Glutamatergic neuron (in vitro differentiated cells): ENCODE results near the gene SIM2. TPM values are rescaled to one million over a fixed set of nuclear protein-coding genes. Genes with fewer than 3 reads are reported as not detected.
A peak's percentile ranks its signal among the peaks of the same experiment; 100 is the strongest.

Experiments used
- DNase-seq: peaks from one replicate; pipeline ENCODE4 v3.0.0; 2022
- H3K27ac Mint-ChIP-seq: one replicate; pipeline ENCODE4 v1.8.0; 2020; ENCODE audit warnings: mild to moderate bottlenecking, mixed read lengths, inconsistent platforms; ENCODE audit not compliant: unreplicated experiment
- H3K27me3 Mint-ChIP-seq: one replicate; pipeline ENCODE4 v1.8.0; 2020; ENCODE audit warnings: mild to moderate bottlenecking, moderate library complexity, mixed read lengths, inconsistent platforms; ENCODE audit not compliant: unreplicated experiment
- H3K36me3 Mint-ChIP-seq: one replicate; pipeline ENCODE4 v1.8.0; 2020; ENCODE audit warnings: mild to moderate bottlenecking, mixed read lengths, inconsistent platforms; ENCODE audit not compliant: unreplicated experiment
- H3K4me1 Mint-ChIP-seq: one replicate; pipeline ENCODE4 v1.8.0; 2020; ENCODE audit warnings: mild to moderate bottlenecking, low read depth, mixed read lengths, inconsistent platforms; ENCODE audit not compliant: unreplicated experiment
- H3K4me3 Mint-ChIP-seq: one replicate; pipeline ENCODE4 v1.8.0; 2020; ENCODE audit warnings: mild to moderate bottlenecking, mixed read lengths, inconsistent platforms; ENCODE audit not compliant: unreplicated experiment
- H3K9me3 Mint-ChIP-seq: one replicate; pipeline ENCODE4 v1.8.0; 2020; ENCODE audit warnings: mild to moderate bottlenecking, moderate library complexity, mixed read lengths, inconsistent platforms; ENCODE audit not compliant: unreplicated experiment
- CTCF ChIP-seq: fragments of 200-600 bp; sonication (generic); IDR thresholded peaks from one replicate; pipeline ENCODE4 v1.5.0; 2021; ENCODE audit not compliant: partially characterized antibody, unreplicated experiment
- total RNA-seq: library from RNA; stranded (reverse); fragmentation: NEBNext Ultra II Directional; extraction: Animal tissue kit (Norgen Biotek cat#: 25700); gene quantifications from one replicate; pipeline ENCODE4 v1.2.1, GENCODE V29; 2021; ENCODE audit not compliant: unreplicated experiment

SIM2 gene
- total RNA-seq, 1 donor from 2014 or later: 4.8 TPM

DNA sequence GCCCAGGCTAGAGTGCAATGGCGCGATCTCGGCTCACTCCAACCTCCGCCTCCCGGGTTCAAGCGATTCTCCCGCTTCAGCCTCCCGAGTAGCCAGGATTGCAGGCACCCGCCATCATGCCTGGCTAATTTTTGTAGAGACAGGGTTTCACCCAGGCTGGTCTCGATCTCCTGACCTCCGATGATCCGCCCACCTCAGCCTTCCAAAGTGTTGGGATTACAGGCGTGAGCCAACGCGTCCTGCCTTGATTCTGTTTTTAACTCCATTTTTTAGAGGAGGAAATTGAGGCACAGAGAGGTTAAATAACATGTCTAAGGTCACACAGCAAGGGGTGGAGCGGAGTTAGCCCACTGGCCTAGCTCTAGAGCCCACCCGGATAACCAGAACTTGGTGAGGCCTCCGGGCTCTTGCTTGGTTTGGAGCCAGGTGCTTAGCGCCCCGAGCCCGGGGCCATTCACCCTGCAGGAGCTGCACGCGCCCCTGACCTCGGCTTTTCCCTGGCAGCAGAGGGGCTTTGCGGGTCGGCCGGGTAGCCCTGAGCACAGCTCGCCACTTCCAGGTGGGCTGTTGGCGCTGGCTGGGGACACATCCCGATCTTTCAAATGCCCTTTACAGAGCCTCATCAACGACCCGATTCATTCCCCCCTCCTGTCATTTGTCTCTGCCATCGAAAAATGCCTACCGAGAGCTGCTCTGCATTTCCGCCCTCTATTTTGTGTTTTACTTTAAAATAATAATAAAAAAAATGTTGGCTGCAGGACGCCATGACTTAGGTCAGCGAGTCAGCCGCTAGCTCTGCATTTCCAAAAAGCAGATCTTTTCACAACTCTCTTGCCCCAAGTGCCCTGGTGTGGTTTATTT lies 11.2 kb downstream of the SIM2 start:
- peak; percentile 18 for TF ChIP-seq CTCF
- Mint-ChIP-seq H3K9me3 (peaks cover 11% of the 10 kb centered on the region), H3K27ac (no peak overlapping the region), H3K4me3 (peak overlapping the region; percentile 69), H3K4me1 (peaks cover 17% of the 10 kb centered on the region), H3K36me3 (no peaks in the 10 kb centered on the region), H3K27me3 (peaks cover 26% of the 10 kb centered on the region)
- no peak for DNase-seq

DNA sequence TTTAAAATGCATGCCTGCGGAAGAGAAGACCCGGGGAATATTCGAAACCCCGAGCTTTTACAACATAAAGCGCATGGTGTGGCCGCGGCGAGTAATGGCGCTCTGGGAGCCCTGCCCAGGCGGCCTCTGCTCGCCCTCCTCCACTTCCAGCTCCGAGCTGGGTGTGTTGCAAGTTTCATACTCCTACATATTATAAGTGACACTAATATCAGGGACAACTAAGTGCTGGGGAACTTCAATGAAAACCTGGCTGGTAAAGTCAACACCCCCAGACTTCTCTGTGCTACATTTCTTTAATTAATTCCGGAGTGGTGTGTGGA lies 11.8 kb downstream of the SIM2 start:
- peaks cover 16% of the 10 kb centered on the region for H3K4me1 Mint-ChIP-seq
- H3K4me3 Mint-ChIP-seq: peak overlapping the region; percentile 59
- TF ChIP-seq CTCF: no peak
- peaks cover 25% of the 10 kb centered on the region for H3K27me3 Mint-ChIP-seq
- H3K9me3 Mint-ChIP-seq: peaks cover 11% of the 10 kb centered on the region
- no peaks in the 10 kb centered on the region for H3K36me3 Mint-ChIP-seq
- H3K27ac Mint-ChIP-seq: no peak overlapping the region
- DNase-seq: no peak

DNA sequence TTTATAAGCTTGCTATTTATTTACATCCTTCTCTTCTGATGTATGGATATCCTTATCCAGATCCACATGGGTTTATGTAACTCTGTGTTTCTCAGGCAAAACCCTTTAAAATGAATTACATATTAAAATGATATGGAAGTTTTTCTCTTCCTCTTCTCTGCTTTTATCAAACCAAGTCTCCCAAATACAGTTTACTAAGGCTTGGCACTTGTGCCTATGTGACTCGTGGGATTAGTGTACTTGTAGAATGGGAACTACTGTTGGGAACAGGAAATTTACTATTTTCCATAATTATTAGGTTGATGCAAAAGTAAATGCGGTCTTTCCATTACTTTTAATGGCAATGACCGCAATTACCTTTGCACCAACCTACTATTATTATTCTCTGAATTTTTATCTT lies 14.8 kb downstream of the SIM2 start:
- peaks cover 5% of the 10 kb centered on the region for H3K9me3 Mint-ChIP-seq
- H3K27ac Mint-ChIP-seq: no peak overlapping the region
- no peak overlapping the region for H3K4me3 Mint-ChIP-seq
- peaks cover 4% of the 10 kb centered on the region for H3K27me3 Mint-ChIP-seq
- TF ChIP-seq CTCF: no peak
- DNase-seq: no peak
- no peaks in the 10 kb centered on the region for H3K36me3 Mint-ChIP-seq
- H3K4me1 Mint-ChIP-seq: no peaks in the 10 kb centered on the region

DNA sequence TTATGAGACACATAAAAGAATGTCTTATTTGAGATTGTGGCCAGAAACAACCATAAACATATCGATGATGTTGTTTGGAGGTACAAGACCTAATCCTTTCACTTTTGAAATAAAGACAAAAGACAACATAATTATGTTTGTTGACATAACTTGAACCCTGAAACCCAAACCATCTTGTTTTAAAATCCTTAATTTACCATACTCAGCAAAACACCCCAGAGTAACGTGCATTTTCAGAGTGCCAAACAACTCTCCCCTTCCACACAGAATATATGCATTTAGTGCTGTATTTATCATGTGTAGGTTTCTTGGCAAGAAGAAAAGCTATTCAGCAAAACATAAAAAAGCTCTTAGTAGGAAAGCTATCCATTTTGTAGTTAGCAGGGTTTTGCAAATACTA lies 17.5 kb downstream of the SIM2 start:
- H3K4me1 Mint-ChIP-seq: no peaks in the 10 kb centered on the region
- DNase-seq: no peak
- TF ChIP-seq CTCF: no peak
- H3K27ac Mint-ChIP-seq: no peak overlapping the region
- H3K27me3 Mint-ChIP-seq: no peaks in the 10 kb centered on the region
- H3K4me3 Mint-ChIP-seq: no peak overlapping the region
- H3K36me3 Mint-ChIP-seq: no peaks in the 10 kb centered on the region
- no peaks in the 10 kb centered on the region for H3K9me3 Mint-ChIP-seq

DNA sequence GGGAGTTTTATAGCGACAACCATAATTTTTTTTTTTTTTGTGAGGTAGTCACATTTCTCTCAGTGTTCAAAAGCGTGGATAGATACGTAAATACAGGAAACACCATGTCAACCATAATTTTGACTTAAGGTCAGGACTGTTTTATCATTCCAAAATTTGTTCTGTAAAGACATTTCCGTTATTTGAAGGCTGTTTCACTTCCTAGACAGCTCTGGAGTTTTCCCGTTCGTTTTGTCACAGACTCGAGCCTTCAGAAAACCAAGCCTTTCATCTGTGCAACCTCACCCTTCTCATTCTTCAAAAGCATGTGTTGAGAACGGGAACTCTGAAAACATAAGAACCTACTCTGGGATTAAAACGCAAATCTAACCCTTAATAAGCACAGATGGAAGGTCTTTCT lies 17.9 kb downstream of the SIM2 start:
- Mint-ChIP-seq H3K4me3 (no peak overlapping the region), H3K4me1 (no peaks in the 10 kb centered on the region), H3K9me3 (no peaks in the 10 kb centered on the region), H3K36me3 (no peaks in the 10 kb centered on the region), H3K27me3 (no peaks in the 10 kb centered on the region), H3K27ac (no peak overlapping the region)
- no peak for TF ChIP-seq CTCF
- no peak for DNase-seq
